MM.1S (cell line): ENCODE data around the gene EML1.

Source experiments
- DNase-seq: peaks from one replicate; pipeline ENCODE4 v3.0.0-alpha.2; 2015
- H2AFZ ChIP-seq: fragments of 300-600 bp; sonication (generic); 2 replicates; pipeline ENCODE4 v1.6.0; 2016; ENCODE audit warnings: antibody characterized with exemption, low read length
- H3F3A ChIP-seq: fragments of 300-600 bp; sonication (generic); 2 replicates; pipeline ENCODE4 v1.6.1; 2016; ENCODE audit warnings: mild to moderate bottlenecking, antibody characterized with exemption, low read length, moderate library complexity, mixed read lengths; ENCODE audit not compliant: insufficient read depth
- H3K27ac ChIP-seq: fragments of 300-600 bp; sonication (generic); 2 replicates; pipeline ENCODE4 v1.5.1; 2016; ENCODE audit warnings: mild to moderate bottlenecking, low read length
- H3K27me3 ChIP-seq: fragments of 300-600 bp; sonication (generic); replicated peaks from 2 replicates; pipeline ENCODE4 v1.6.0; 2016; ENCODE audit warnings: low read length; ENCODE audit not compliant: insufficient read depth
- H3K36me3 ChIP-seq: fragments of 300-600 bp; sonication (generic); replicated peaks from 2 replicates; pipeline ENCODE4 v1.6.1; 2016; ENCODE audit warnings: mild to moderate bottlenecking, low read length, mixed read lengths; ENCODE audit not compliant: insufficient read depth
- H3K4me1 ChIP-seq: fragments of 300-600 bp; sonication (generic); 2 replicates; pipeline ENCODE4 v1.6.1; 2016; ENCODE audit warnings: low read length, mixed read lengths
- H3K4me2 ChIP-seq: fragments of 300-600 bp; sonication (generic); 2 replicates; pipeline ENCODE4 v1.6.0; 2016; ENCODE audit warnings: low read depth, low read length
- H3K4me3 ChIP-seq: fragments of 300-600 bp; sonication (generic); 2 replicates; pipeline ENCODE4 v1.5.1; 2016; ENCODE audit warnings: low read length, mixed read lengths
- H3K79me2 ChIP-seq: fragments of 300-600 bp; sonication (generic); 2 replicates; pipeline ENCODE4 v1.6.1; 2016; ENCODE audit warnings: mixed run types, low read length, mixed read lengths
- H3K9ac ChIP-seq: fragments of 300-600 bp; sonication (generic); 2 replicates; pipeline ENCODE4 v1.6.1; 2016; ENCODE audit warnings: low read length, mixed read lengths
- H3K9me2 ChIP-seq: fragments of 300-600 bp; sonication (generic); replicated peaks from 2 replicates; pipeline ENCODE4 v1.6.1; 2016; ENCODE audit warnings: mild to moderate bottlenecking, low read length, mixed read lengths; ENCODE audit not compliant: insufficient read depth
- H3K9me3 ChIP-seq: fragments of 300-600 bp; sonication (generic); replicated peaks from 2 replicates; pipeline ENCODE4 v1.6.1; 2016; ENCODE audit warnings: mild to moderate bottlenecking, low read length, mixed read lengths; ENCODE audit not compliant: insufficient read depth
- H4K20me1 ChIP-seq: fragments of 300-600 bp; sonication (generic); 2 replicates; pipeline ENCODE4 v1.6.1; 2016; ENCODE audit warnings: mild to moderate bottlenecking, low read length, moderate library complexity, mixed read lengths; ENCODE audit not compliant: insufficient read depth
- CTCF ChIP-seq: fragments of 300-600 bp; sonication (generic); IDR thresholded peaks from 2 replicates; pipeline ENCODE4 v1.5.1; 2016; ENCODE audit warnings: antibody characterized with exemption, low read length, mixed read lengths
- EZH2 ChIP-seq: fragments of 300-600 bp; sonication (generic); optimal IDR thresholded peaks from 2 replicates; pipeline ENCODE3; 2017; ENCODE audit warnings: low read depth, mild to moderate bottlenecking, antibody characterized with exemption, low read length, mixed read lengths
- EZH2phosphoT487 ChIP-seq: fragments of 300-600 bp; sonication (generic); IDR thresholded peaks from 2 replicates; pipeline ENCODE4 v1.6.1; 2018; ENCODE audit warnings: antibody characterized with exemption, low read length

The EML1 gene

GRCh38 chr14:99972748-99973466, 179.7 kb downstream of the EML1 start:
- Histone ChIP-seq H3K4me2 (peak overlapping the region; percentile 27; the same call in 1 of the 2 replicates), H3K9me2 (no peaks in the 10 kb centered on the region), H3K27me3 (no peaks in the 10 kb centered on the region), H3K4me1 (no peaks in the 10 kb centered on the region), H3K9ac (no peak overlapping the region), H3F3A (no peaks in the 10 kb centered on the region), H3K4me3 (no peak overlapping the region; the same call in 1 of the 2 replicates), H3K9me3 (no peaks in the 10 kb centered on the region), H2AFZ (no peak overlapping the region), H4K20me1 (no peaks in the 10 kb centered on the region), H3K36me3 (no peaks in the 10 kb centered on the region), H3K79me2 (no peaks in the 10 kb centered on the region), H3K27ac (no peak overlapping the region)
- DNase-seq: no peak
- TF ChIP-seq CTCF (no peak), EZH2phosphoT487 (no peak), EZH2 (no peak)

GRCh38 chr14:99975190-99975589, 182.0 kb downstream of the EML1 start:
- H3K36me3 ChIP-seq: no peaks in the 10 kb centered on the region
- H3F3A ChIP-seq: no peaks in the 10 kb centered on the region
- H3K79me2 ChIP-seq: no peaks in the 10 kb centered on the region
- H3K4me3 ChIP-seq: no peak overlapping the region
- no peak overlapping the region for H3K4me2 ChIP-seq
- no peak overlapping the region for H3K27ac ChIP-seq
- no peak overlapping the region for H3K9ac ChIP-seq
- no peaks in the 10 kb centered on the region for H4K20me1 ChIP-seq
- DNase-seq: no peak
- H3K9me3 ChIP-seq: no peaks in the 10 kb centered on the region
- H3K4me1 ChIP-seq: no peaks in the 10 kb centered on the region
- H3K27me3 ChIP-seq: no peaks in the 10 kb centered on the region
- no peaks in the 10 kb centered on the region for H3K9me2 ChIP-seq
- no peak overlapping the region for H2AFZ ChIP-seq
- TF ChIP-seq EZH2phosphoT487 (no peak), EZH2 (no peak), CTCF (no peak)

DNA sequence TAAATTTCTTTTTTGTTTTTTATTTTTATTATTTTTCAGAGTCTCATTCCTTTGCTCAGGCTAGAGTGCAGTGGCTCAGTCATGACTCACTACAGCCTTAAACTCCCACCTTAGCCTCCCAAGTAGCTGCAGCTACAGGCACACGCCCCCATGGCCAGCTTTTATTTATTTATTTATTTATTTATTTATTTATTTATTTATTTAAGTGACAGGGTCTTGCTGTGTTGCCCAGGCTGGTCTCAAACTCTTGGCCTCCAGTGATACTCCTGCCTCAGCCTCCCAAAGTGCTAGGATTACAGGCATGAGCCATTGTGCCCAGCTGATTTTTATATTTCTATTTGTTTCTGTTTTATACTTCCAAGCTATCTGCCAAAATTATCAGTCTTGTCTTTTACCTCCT, 182.8 kb downstream of the EML1 start:
- DNase-seq: no peak
- Histone ChIP-seq H3K79me2 (no peaks in the 10 kb centered on the region), H3K9ac (no peak overlapping the region), H3K9me2 (no peaks in the 10 kb centered on the region), H3F3A (no peaks in the 10 kb centered on the region), H4K20me1 (no peaks in the 10 kb centered on the region), H3K9me3 (no peaks in the 10 kb centered on the region), H3K36me3 (no peaks in the 10 kb centered on the region), H3K4me2 (no peak overlapping the region), H3K4me3 (no peak overlapping the region), H3K27ac (no peak overlapping the region), H3K27me3 (no peaks in the 10 kb centered on the region), H2AFZ (no peak overlapping the region), H3K4me1 (no peaks in the 10 kb centered on the region)
- TF ChIP-seq EZH2phosphoT487 (no peak), CTCF (no peak), EZH2 (no peak)
